A549 (cell line): Measurements from ENCODE around the gene AFG1L. TPM values are rescaled to one million over a fixed set of nuclear protein-coding genes. Genes with fewer than 3 reads are reported as not detected.
"Not testable (repeated sequence)": the region's sequence is repeated elsewhere in the genome, so short reads cannot be mapped to it uniquely, and the experiment has no call there.

ENCODE experiments used
- ATAC-seq, 2 experiments: fragments of 200-7000 bp in 1 of 2; fragments of >200 bp in 1 of 2; cut with Nextera tagmentation in 1 of 2; cut with Tn5 transposase in 1 of 2; 3 replicates each; pipeline versions ENCODE4 v1.8.0 to v1.9.1; 2018 to 2020; ENCODE audit warnings: mild to moderate bottlenecking in 1 of 2, moderate library complexity in 1 of 2
- CTCF ChIA-PET: fragments of 300-600 bp; sonication (Branson Sonifier 250); formaldehyde crosslinking; extraction: SDS; loops from one replicate; lab custom pipeline; 2021; ENCODE audit warnings: antibody characterized with exemption, inconsistent platforms; lab: Yijun Ruan, JAX
- POLR2A ChIA-PET: fragments of 350-600 bp; formaldehyde crosslinking; extraction: SDS; loops from one replicate; lab custom pipeline; 2021; ENCODE audit warnings: antibody characterized with exemption, inconsistent platforms; lab: Yijun Ruan, JAX
- DNase-seq, 2 experiments: peaks; one replicate each; pipeline versions ENCODE4 v3.0.0 to v3.0.0-alpha.2; 2011 to 2016; ENCODE audit warnings: low read depth in 1 of 2, low spot score in 1 of 2
- FAIRE-seq: peaks from 2 replicates; lab custom pipeline; 2011; peaks lifted over from hg19 to GRCh38; lab: Jason Lieb, UNC
- H3K27ac ChIP-seq, 2 experiments: fragments of >200 bp; sonication (Bioruptor Twin); formaldehyde crosslinking; 3 replicates each; pipeline ENCODE4 v1.5.1; 2016 to 2017
- H3K4me1 ChIP-seq: fragments of >200 bp; sonication (Bioruptor Twin); formaldehyde crosslinking; 3 replicates; pipeline ENCODE4 v1.6.1; 2016
- H3K4me2 ChIP-seq: fragments of >200 bp; sonication (Bioruptor Twin); formaldehyde crosslinking; 3 replicates; pipeline ENCODE4 v1.6.1; 2016
- H3K4me3 ChIP-seq: fragments of >200 bp; sonication (Bioruptor Twin); formaldehyde crosslinking; 3 replicates; pipeline ENCODE4 v1.5.1; 2016
- H3K9me3 ChIP-seq: fragments of >200 bp; sonication (Bioruptor Twin); formaldehyde crosslinking; 3 replicates; pipeline ENCODE4 v1.6.1; 2016
- ATOH8 ChIP-seq: fragments of 250-450 bp; sonication (Bioruptor Pico); IDR thresholded peaks from 2 replicates; pipeline ENCODE4 v1.5.0; 2020; ENCODE audit warnings: low read depth, mild to moderate bottlenecking, moderate library complexity
- CBX2 ChIP-seq: fragments of 200-600 bp; sonication (generic); IDR thresholded peaks from 2 replicates; pipeline ENCODE4 v1.6.1; 2016; ENCODE audit warnings: low read depth, mild to moderate bottlenecking, borderline replicate concordance
- CBX8 ChIP-seq: fragments of 200-600 bp; sonication (generic); IDR thresholded peaks from 2 replicates; pipeline ENCODE4 v1.6.1; 2016
- CHD2 ChIP-seq: fragments of 150-350 bp; IDR thresholded peaks from 2 replicates; pipeline ENCODE4 v1.6.1; 2014; ENCODE audit warnings: low read length; ENCODE audit not compliant: partially characterized antibody
- EHF ChIP-seq: fragments of 250-450 bp; sonication (Bioruptor Pico); IDR thresholded peaks from 2 replicates; pipeline ENCODE4 v1.5.0; 2020; ENCODE audit warnings: mild to moderate bottlenecking
- EHMT2 ChIP-seq: fragments of 200-600 bp; sonication (generic); IDR thresholded peaks from 2 replicates; pipeline ENCODE4 v1.6.1; 2016; ENCODE audit warnings: antibody characterized with exemption, low read depth, mild to moderate bottlenecking, moderate library complexity
- ESRRA ChIP-seq: fragments of 150-350 bp; IDR thresholded peaks from 2 replicates; pipeline ENCODE4 v1.6.1; 2014; ENCODE audit warnings: mild to moderate bottlenecking, low read length, borderline replicate concordance
- FOSL2 ChIP-seq, 2 experiments: fragments of 450-650 bp in 1 of 2; fragments of >200 bp in 1 of 2; sonication (Bioruptor Twin) in 1 of 2; formaldehyde crosslinking; IDR thresholded peaks; 2 replicates each; pipeline versions ENCODE4 v1.5.0 to v1.6.1; 2016 to 2020; ENCODE audit warnings: mild to moderate bottlenecking in 1 of 2, moderate library complexity in 1 of 2
- FOXS1 ChIP-seq: fragments of 250-450 bp; sonication (Bioruptor Pico); IDR thresholded peaks from 2 replicates; pipeline ENCODE4 v1.5.0; 2020; ENCODE audit warnings: mild to moderate bottlenecking, moderate library complexity
- GATA3 ChIP-seq: IDR thresholded peaks from 2 replicates; pipeline ENCODE4 v1.6.1; 2012; ENCODE audit warnings: borderline replicate concordance
- HDAC2 ChIP-seq: fragments of 200-600 bp; sonication (generic); IDR thresholded peaks from 2 replicates; pipeline ENCODE4 v1.6.1; 2016
- HMGXB4 ChIP-seq: fragments of 250-450 bp; sonication (Bioruptor Pico); IDR thresholded peaks from 2 replicates; pipeline ENCODE4 v1.5.0; 2021; ENCODE audit warnings: mild to moderate bottlenecking, moderate library complexity, borderline replicate concordance
- MYC ChIP-seq: IDR thresholded peaks from 2 replicates; pipeline ENCODE4 v1.6.1; 2012; ENCODE audit warnings: mild to moderate bottlenecking, inconsistent platforms, low read length, improper control_type of control experiment, borderline replicate concordance
- PHF8 ChIP-seq: fragments of 200-600 bp; sonication (generic); IDR thresholded peaks from 2 replicates; pipeline ENCODE4 v1.6.1; 2016; ENCODE audit warnings: low read depth, mild to moderate bottlenecking, antibody characterized with exemption, moderate library complexity, borderline replicate concordance
- RAD21 ChIP-seq, 2 experiments: fragments of >200 bp in 1 of 2; sonication (Bioruptor Twin) in 1 of 2; formaldehyde crosslinking in 1 of 2; IDR thresholded peaks in 1 of 2; conservative IDR thresholded peaks in 1 of 2; 2 replicates in 1 of 2; 3 replicates in 1 of 2; pipeline ENCODE4 v1.6.1; 2012 to 2018; ENCODE audit warnings: inconsistent platforms in 1 of 2
- RARB ChIP-seq: fragments of 250-450 bp; sonication (Bioruptor Pico); IDR thresholded peaks from 2 replicates; pipeline ENCODE4 v1.8.0; 2021; ENCODE audit warnings: mild to moderate bottlenecking, moderate library complexity
- REST ChIP-seq: fragments of 200-600 bp; sonication (generic); IDR thresholded peaks from 2 replicates; pipeline ENCODE4 v1.6.1; 2016; ENCODE audit warnings: antibody characterized with exemption, mild to moderate bottlenecking, moderate library complexity
- RNF2 ChIP-seq: fragments of 200-600 bp; sonication (generic); IDR thresholded peaks from 2 replicates; pipeline ENCODE4 v1.6.1; 2016; ENCODE audit warnings: low read depth, mild to moderate bottlenecking, antibody characterized with exemption, moderate library complexity, borderline replicate concordance
- SMC3 ChIP-seq: fragments of >200 bp; sonication (Bioruptor Twin); formaldehyde crosslinking; IDR thresholded peaks from 3 replicates; pipeline ENCODE4 v1.6.1; 2018; ENCODE audit warnings: inconsistent platforms
- WGBS: methylation state at CpG from one replicate; pipeline ENCODE4 v1.1.6; 2017; ENCODE audit errors: missing lambda C conversion rate; 5-methylcytosine and 5-hydroxymethylcytosine counted together
- polyA plus RNA-seq, 4 experiments: library from polyadenylated mRNA; depleted of rRNA in 3 of 4; stranded (reverse); fragments of >200 nt; fragmentation: RNase III in 1 of 4; extraction: RNeasy Plus Mini Kit Qiagen cat#74134 plus additional on column Dnase treatment in 1 of 4; gene quantifications; 2 replicates in 3 of 4; 3 replicates in 1 of 4; pipeline ENCODE4 v1.2.3, GENCODE V29; 2011 to 2017
- TF ChIP-seq, protein P1 (sequence below): fragments of >200 bp; sonication (Bioruptor Twin); formaldehyde crosslinking; IDR thresholded peaks from 3 replicates; pipeline ENCODE4 v1.6.1; 2016
- TF ChIP-seq, protein P2 (sequence below): IDR thresholded peaks from 2 replicates; pipeline ENCODE4 v1.6.1; 2012
- TF ChIP-seq, protein P3 (sequence below): IDR thresholded peaks from 2 replicates; pipeline ENCODE4 v1.6.1; 2012

Gene AFG1L
- polyA plus RNA-seq, 2 of the 4 experiments (the other 2 are of a cell fraction): 1.3 to 2.3 TPM

- CTCF ChIA-PET: no interaction called here
- TF ChIP-seq ATOH8 (CRISPR knock-in tag) (no peak), SMC3 (no peak)
- WGBS: 93% methylated on average over 3 of the region's 3 CpGs
- FAIRE-seq: no peak
- POLR2A ChIA-PET: no interaction called here
- Histone ChIP-seq H3K4me1 (no peaks in the 10 kb centered on the region), H3K4me2 (no peak overlapping the region), H3K27ac (no peak overlapping the region), H3K9me3 (no peaks in the 10 kb centered on the region), H3K4me3 (no peak overlapping the region)
- DNase-seq: no peak
- ATAC-seq: no peak
Observed at GRCh38 chr6:108368431-108369030, 73.7 kb downstream of the AFG1L start.

DNA sequence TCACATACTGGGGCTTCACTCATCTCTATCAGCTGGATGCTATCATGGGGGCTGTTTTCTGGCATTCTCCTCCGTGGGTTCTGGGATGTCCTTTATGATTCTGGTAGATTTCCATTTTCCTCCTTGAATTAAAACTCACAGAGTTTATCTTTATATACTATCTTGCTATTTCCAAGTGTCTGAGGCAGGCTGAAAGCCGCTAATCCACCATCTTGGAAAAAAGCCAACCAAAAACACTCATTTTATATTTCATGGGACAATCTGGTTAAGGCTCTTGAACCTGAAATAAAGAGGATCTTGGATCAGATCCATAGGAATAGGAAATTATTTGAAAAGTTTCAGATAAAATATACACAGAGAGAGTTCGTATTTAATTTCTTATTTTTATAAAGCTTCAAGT, 86.0 kb downstream of the AFG1L start:
- no peak overlapping the region for H3K4me2 ChIP-seq
- H3K4me3 ChIP-seq: no peak overlapping the region
- ChIA-PET POLR2A (no interaction called here), CTCF (no interaction called here)
- ATAC-seq: no peak
- no peak overlapping the region for H3K27ac ChIP-seq
- TF ChIP-seq PHF8: no peak
- TF ChIP-seq, protein P1, sequence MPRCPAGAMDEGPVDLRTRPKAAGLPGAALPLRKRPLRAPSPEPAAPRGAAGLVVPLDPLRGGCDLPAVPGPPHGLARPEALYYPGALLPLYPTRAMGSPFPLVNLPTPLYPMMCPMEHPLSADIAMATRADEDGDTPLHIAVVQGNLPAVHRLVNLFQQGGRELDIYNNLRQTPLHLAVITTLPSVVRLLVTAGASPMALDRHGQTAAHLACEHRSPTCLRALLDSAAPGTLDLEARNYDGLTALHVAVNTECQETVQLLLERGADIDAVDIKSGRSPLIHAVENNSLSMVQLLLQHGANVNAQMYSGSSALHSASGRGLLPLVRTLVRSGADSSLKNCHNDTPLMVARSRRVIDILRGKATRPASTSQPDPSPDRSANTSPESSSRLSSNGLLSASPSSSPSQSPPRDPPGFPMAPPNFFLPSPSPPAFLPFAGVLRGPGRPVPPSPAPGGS: no peak
- no peak for TF ChIP-seq GATA3
- no peak for TF ChIP-seq HMGXB4 (CRISPR knock-in tag)
- TF ChIP-seq REST: no peak
- no peak for TF ChIP-seq CBX8
- TF ChIP-seq EHF: no peak
- TF ChIP-seq EHMT2: no peak
- TF ChIP-seq, protein P2, sequence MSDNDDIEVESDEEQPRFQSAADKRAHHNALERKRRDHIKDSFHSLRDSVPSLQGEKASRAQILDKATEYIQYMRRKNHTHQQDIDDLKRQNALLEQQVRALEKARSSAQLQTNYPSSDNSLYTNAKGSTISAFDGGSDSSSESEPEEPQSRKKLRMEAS: no peak
- no peak for TF ChIP-seq ESRRA
- no peak for TF ChIP-seq RAD21 (conservative IDR thresholded peaks at IDR 0.05 in 1 of 2, IDR thresholded peaks at IDR 0.05 in 1 of 2)
- WGBS: 83% methylated on average over 3 of the region's 3 CpGs
- FAIRE-seq: no peak
- H3K9me3 ChIP-seq: no peaks in the 10 kb centered on the region
- no peaks in the 10 kb centered on the region for H3K4me1 ChIP-seq
- DNase-seq: no peak

DNA sequence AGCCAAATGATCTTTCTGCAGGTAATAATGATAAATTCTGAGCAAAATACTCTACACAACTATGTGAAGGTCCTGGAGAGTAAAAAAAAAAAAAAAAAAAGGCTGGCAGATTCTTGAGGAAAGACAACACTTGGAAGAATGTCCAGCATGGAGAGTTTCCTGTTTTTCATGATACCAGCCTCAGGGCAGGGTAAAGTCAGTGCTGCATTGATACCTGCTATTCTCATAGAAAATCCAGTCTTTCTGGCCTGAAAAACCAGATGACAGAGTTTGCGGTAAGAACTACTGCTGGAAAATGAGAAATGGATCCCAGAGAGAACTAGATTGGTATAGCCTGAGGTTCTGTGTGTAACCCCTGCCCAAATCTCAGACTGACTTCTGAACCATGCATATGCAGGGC, 89.1 kb downstream of the AFG1L start:
- no peak for DNase-seq
- no peak overlapping the region for H3K4me3 ChIP-seq
- H3K27ac ChIP-seq: no peak overlapping the region
- no peak for ATAC-seq
- WGBS: 100% methylated on average over 1 of the region's 1 CpG
- no peak for TF ChIP-seq FOXS1
- no peak for TF ChIP-seq RAD21 (conservative IDR thresholded peaks at IDR 0.05 in 1 of 2, IDR thresholded peaks at IDR 0.05 in 1 of 2)
- no peak for TF ChIP-seq RNF2
- no peak for TF ChIP-seq CBX2
- no peak for TF ChIP-seq MYC
- no peak for TF ChIP-seq GATA3
- no peak for TF ChIP-seq RARB (CRISPR knock-in tag)
- no peak for TF ChIP-seq FOSL2 (IDR thresholded peaks at IDR 0.05)
- TF ChIP-seq FOSL2 (CRISPR knock-in tag; IDR thresholded peaks at IDR 0.05): no peak
- no peak for TF ChIP-seq CHD2
- TF ChIP-seq, protein P3, sequence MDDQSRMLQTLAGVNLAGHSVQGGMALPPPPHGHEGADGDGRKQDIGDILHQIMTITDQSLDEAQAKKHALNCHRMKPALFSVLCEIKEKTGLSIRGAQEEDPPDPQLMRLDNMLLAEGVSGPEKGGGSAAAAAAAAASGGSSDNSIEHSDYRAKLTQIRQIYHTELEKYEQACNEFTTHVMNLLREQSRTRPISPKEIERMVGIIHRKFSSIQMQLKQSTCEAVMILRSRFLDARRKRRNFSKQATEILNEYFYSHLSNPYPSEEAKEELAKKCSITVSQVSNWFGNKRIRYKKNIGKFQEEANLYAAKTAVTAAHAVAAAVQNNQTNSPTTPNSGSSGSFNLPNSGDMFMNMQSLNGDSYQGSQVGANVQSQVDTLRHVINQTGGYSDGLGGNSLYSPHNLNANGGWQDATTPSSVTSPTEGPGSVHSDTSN: no peak
- TF ChIP-seq EHMT2: no peak
- TF ChIP-seq HDAC2: no peak
- no peaks in the 10 kb centered on the region for H3K4me1 ChIP-seq
- no peaks in the 10 kb centered on the region for H3K9me3 ChIP-seq
- CTCF ChIA-PET: no interaction called here
- no peak for FAIRE-seq
- no peak overlapping the region for H3K4me2 ChIP-seq
- POLR2A ChIA-PET: no interaction called here

GRCh38 chr6:108389190-108389589, 94.3 kb downstream of the AFG1L start:
- CTCF ChIA-PET, FAIRE-seq, H3K9me3 ChIP-seq, DNase-seq, POLR2A ChIA-PET, ATAC-seq, H3K4me2 ChIP-seq, H3K4me3 ChIP-seq, H3K27ac ChIP-seq, H3K4me1 ChIP-seq: not testable (repeated sequence)
- WGBS: 66% methylated on average over 4 of the region's 4 CpGs
